GM18517 (cell line): ENCODE results near the gene FERMT3.

Experiments used
- ATAC-seq: cut with Tn5 transposase; IDR thresholded peaks from one replicate; pipeline ENCODE4 v1.9.1; 2021; ENCODE audit warnings: mild to moderate bottlenecking, moderate library complexity; ENCODE audit not compliant: unreplicated experiment

The FERMT3 gene

DNA sequence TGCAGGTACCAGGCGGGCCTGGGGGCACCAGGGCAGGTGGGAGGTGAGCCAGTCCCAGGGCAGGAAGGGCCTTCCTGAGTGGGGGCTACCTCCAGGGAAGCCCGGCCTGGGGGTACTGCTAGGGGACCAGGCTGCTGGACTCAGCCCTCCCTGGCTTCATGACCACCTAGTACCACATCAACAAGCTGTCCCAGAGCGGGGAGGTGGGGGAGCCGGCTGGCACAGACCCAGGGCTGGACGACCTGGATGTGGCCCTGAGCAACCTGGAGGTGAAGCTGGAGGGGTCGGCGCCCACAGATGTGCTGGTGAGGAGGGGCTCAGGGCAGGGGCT, 12.8 kb downstream of the FERMT3 start:
- no peak for ATAC-seq

- ATAC-seq: no peak
Measured at GRCh38 chr11:64219755-64220154, 13.2 kb downstream of the FERMT3 start.

- ATAC-seq: no peak
Measured at GRCh38 chr11:64220271-64220670, 13.8 kb downstream of the FERMT3 start.

- no peak for ATAC-seq
Measured at GRCh38 chr11:64220798-64221197, 14.3 kb downstream of the FERMT3 start.

DNA sequence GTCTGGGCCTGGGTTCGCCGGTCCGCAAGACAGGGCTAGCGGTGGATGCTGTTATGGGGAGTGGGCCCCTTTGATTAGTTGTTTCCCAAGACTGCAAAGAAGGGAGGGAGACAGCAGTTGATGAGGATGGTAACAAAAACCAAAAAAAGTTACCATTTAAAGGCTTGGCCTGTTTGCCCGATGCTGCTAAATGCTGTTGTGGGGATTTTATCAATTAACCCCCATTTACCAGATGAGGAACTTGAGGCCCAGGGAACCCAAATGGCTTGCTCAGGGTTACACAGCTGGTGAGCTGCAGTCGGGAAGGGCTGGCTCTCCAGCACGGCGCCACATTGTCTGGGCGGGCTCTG, 16.1 kb downstream of the FERMT3 start:
- no peak for ATAC-seq

- no peak for ATAC-seq
Measured at GRCh38 chr11:64223001-64223651, 16.6 kb downstream of the FERMT3 start.

- ATAC-seq: no peak
Measured at GRCh38 chr11:64224151-64224890, 17.8 kb downstream of the FERMT3 start.

DNA sequence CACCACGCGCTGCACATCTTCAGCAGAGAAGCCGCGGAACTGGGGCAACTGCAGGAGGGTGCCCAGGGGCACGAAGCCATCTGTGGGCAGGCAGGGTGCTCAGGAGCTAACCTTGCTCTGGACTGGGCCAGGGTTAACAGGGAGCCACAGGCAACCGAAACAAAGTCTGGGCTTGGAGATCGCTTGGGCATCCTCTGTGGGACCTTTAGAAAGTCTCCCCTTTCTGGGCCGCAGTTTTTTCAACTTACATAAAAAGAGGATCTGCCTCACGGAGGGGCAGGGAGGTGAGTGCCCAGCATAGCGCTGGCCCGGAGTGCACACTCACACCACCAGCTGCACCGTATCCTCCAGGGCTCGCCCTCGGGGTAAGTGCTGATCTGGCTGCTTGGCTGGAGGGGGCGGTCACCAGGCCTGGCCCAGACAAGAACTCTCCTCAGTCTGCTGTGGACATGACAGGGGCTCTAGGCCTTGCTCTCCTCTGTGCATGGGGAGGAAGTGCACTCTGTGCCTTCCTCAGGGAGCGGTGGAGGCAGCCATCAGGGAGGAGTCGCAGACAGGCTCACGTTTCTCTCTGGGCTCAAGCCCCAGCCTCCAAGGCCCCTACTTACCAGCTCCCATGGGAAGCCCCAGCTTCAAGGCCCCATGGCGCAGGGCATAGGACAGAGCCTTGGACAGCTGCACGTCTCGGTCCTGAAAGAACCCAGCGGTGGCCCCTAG, 18.5 kb downstream of the FERMT3 start:
- no peak for ATAC-seq

GRCh38 chr11:64225608-64226506, 19.3 kb downstream of the FERMT3 start, which contains the start of the genes NUDT22 and TRPT1:
Gene NUDT22, plus strand, starts transcription at chr11:64226274. Its CDS starts 379 bp downstream, at chr11:64226653.
Gene TRPT1, minus strand, starts transcription at chr11:64226186. Its CDS starts 326 bp downstream, at chr11:64225860.
- no peak for ATAC-seq

DNA sequence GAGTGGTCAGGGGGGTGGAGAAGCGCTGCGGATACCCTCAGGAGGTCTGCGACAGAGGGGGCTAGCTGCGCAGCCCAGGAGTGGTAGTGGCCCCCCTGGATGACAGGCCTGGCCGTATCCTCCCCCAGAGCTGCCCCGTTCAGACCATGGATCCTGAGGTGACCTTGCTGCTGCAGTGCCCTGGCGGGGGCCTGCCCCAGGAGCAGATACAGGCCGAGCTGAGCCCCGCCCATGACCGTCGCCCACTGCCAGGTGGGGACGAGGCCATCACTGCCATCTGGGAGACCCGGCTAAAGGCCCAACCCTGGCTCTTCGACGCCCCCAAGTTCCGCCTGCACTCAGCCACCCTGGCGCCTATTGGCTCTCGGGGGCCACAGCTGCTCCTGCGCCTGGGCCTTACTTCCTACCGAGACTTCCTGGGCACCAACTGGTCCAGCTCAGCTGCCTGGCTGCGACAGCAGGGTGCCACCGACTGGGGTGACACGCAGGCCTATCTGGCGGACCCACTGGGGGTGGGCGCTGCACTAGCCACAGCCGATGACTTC, 20.1 kb downstream of the FERMT3 start:
- no peak for ATAC-seq

DNA sequence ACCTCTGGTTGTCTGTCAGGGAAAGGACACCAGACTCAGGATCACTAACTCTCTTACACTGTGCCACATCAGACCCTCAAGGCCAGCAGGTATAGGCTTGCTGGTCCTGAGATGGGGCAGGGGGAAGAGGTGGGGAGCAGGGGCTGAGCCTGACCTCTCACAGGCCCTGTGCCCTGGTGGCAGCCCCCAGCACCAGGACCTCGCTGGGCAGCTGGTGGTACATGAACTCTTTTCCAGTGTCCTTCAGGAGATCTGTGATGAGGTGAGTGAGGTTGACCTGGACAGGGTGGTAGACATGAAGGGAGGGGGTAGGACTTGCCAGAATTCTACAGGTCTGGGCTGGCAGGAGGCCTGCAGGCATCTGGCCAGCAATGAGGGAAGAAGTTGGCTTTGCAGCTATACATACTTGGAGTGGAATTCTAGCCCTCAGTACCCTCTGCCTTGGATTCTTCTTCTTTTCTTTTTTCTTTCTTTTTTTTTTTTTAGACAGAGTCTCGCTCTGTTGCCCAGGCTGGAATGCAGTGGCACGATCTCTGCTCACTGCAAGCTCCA, 21.0 kb downstream of the FERMT3 start:
- no peak for ATAC-seq

DNA sequence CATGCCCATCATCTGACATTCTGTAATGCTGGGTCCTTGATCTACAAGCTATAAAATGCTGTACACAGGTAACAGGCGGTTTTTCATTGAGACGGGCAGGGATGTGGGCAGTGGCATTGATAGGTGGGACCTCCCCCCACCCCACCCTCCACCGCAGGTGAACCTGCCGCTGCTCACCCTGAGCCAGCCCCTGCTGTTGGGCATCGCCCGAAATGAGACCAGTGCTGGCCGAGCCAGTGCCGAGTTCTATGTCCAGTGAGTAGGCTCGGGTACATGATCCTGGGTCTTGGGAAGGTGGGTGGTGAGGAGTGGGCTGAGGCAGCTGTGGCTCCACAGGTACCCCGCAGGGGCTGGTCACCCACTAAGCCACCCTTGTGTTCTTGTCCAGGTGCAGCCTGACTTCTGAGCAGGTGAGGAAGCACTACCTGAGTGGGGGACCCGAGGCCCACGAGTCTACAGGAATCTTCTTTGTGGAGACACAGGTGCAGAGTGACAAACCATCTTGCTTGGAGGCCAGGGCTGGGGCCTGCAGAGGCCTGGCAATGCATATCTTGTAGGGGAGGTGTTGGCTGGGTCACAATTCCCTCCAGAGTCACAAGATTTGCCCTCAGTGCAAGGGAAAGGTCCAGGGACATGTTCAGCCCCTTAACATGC, 22.7 kb downstream of the FERMT3 start:
- ATAC-seq: no peak

GRCh38 chr11:64229744-64230170, 23.2 kb downstream of the FERMT3 start:
- ATAC-seq: no peak

DNA sequence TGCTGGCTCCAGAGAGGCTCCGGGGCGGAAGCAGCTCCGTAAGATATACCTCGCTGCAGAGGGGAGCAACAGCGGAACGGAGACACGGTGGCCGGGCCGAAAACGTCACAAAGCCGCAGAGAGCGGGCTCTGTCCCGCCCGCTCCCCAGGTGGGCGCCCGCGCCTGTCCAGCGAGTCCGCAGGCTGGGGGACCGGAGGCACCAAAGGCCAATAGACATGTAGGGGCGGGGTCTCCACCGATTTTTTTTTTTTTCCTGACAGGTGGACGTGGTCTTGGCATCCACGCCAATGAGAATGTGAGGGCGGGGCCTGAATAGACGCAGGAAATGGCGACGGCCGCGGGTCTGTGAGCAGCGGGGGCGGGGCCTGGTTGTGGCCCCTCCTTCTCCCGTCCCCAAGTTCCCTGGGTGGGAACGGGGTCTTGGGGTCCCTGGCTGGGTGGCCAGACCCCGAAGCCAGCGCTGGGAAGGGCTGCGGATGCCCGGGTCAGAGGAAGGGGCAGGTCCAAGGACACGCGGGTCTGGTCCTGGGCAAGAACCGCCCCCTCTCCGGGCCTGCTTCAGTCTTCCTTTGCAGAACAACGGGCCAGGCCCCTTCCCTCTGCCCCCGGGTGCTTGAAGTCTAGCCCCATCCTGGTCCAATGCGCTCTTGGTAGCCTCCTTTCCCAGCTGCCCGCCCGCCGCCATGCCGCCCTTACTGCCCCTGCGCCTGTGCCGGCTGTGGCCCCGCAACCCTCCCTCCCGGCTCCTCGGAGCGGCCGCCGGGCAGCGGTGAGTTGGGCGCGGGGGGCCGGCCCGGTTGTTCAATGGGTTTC, 23.9 kb downstream of the FERMT3 start, which contains the start of gene DNAJC4:
Gene DNAJC4, plus strand, starts transcription at position 378 of the 814 bp plus-strand sequence. Its CDS starts 307 bp downstream, at position 685.
- ATAC-seq: no peak

DNA sequence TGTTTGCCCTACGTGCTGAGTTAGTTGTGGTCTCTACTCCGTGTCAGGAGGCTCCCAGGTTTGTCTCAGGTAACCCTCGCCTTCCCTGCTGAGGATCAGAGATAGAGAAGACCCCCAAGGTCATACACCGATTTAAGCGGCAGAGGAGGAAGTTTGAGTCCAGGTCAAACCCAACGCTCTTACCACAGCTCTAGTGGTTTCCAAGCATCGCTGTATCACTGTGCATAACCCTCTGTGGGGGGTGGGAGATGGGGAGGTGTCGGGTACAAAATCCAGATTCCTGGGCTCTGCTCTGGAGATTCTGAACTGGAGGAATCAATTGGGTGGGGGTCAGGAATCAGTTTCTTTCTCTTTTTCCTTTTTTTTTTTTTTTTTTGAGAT, 24.5 kb downstream of the FERMT3 start:
- no peak for ATAC-seq

GRCh38 chr11:64231546-64231945, 25.0 kb downstream of the FERMT3 start:
- no peak for ATAC-seq

- ATAC-seq: no peak
Measured at GRCh38 chr11:64232182-64232966, 25.9 kb downstream of the FERMT3 start.

DNA sequence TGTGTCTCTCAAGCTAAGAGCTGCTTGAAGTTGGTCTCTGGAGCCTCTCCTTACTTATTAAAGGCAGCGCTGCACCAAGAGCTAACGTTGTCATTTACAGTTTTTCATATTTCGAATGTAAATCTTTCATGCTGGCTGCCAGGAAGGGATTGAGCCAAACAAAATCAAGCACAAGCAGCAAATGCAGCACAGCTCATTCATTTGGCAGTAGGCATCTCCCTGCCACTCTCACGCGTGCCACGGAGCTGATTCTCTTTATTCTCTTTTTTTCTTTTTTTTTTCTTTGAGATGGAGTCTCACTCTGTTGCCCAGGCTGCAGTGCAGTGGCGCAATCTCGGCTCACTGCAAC, 26.4 kb downstream of the FERMT3 start:
- ATAC-seq: no peak
